ENCODE measurements around the gene PAK4.

The PAK4 gene

DNA sequence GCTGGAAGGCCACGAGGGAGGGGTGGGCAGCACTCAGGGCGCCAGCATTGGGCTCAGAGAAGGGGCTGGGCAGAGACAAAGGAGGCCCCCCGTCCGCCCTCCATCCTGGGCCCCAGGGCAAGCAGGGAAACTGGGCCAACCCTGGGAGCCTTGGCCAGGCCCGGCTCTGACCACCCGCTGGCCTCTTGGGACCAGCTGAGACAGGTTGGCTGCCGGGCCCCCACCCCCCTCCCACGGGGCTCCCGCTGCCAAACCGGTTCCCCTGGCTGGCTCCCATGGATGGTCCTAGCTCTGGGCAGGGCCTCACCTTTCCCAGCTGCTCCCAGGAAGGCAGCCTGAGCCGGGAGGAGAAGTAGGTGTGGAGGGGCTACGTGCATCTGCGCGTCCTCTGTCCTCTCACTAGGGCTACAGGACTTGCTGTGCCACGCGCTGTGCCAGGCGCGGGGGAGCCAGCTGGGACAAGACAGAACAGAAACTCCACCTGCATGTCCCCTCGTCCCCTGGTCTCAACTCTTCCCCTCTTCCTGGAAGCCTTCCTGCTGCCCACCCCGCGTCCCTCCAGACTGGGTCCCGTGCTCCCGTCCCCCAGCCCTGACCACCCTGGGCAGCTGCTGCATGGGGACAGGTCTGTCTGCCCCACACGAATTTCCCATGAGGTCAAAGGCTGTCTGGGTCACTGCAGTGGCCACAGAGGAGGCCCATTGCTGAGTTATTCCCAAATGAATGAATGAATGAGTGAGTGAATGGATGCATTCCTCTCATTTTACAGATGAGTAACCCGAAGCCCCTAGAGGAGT lies 42.1 kb downstream of the PAK4 start:
- no peak for DNase-seq

GRCh38 chr19:39168258-39169142 lies 42.9 kb downstream of the PAK4 start:
- DNase-seq: no peak

GRCh38 chr19:39169143-39169810 lies 43.7 kb downstream of the PAK4 start:
- DNase-seq: no peak

GRCh38 chr19:39170386-39171231 lies 45.0 kb downstream of the PAK4 start:
- no peak for DNase-seq

DNA sequence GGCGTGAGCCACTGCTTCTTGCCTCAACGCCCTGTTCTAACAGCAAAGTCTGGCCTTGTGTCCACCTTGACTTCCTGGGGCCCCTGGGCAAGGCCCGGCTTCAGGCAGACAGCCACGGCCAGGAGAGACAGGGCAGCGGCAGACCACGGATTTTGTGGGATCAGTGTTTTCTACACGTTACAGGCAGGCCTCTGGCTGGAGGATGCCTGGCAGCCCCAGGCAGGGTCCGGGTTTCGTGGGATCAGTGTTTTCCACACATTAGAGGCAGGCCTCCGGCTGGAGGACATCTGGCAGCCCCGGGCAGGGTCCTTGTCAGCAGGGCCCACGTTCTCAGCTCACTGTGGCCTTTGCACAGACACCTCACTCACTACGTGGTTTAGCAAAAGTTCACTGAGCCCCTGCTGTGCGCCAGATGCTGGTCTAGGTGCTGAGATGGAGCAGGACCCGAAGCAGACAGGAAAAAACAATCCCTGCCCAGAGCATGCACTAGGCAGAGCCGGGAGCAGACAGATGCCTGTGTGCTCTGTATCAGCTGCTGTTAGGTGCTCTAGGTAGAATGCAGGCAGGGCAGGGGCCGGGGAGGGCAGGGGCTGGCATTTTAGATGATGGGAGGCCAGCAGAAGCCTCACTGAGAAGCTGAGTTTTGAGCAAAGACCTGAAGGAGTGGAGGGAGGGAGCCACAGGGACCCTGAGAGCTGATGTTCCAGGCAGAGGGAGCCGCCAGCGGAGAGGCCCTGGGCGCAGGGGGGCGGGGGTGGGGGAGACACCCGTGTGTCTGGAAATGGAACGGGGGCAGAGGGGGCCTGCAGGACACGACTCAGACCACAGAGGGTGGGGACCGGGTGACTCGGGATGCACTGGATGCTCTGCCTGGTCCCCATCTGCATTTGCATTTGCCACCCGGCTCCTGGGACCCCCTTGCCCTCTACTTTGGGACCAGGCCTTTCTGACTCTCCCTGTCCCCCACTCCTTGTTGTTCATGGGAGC lies 46.2 kb downstream of the PAK4 start:
- DNase-seq: no peak

- no peak for DNase-seq
Measured at GRCh38 chr19:39172700-39173501, 47.3 kb downstream of the PAK4 start.

DNA sequence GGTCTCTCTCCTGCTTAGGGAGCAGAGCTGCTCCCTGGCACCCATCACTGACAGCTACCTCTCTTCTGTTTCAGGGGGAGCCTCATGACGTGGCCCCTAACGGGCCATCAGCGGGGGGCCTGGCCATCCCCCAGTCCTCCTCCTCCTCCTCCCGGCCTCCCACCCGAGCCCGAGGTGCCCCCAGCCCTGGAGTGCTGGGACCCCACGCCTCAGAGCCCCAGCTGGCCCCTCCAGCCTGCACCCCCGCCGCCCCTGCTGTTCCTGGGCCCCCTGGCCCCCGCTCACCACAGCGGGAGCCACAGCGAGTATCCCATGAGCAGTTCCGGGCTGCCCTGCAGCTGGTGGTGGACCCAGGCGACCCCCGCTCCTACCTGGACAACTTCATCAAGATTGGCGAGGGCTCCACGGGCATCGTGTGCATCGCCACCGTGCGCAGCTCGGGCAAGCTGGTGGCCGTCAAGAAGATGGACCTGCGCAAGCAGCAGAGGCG lies 48.0 kb downstream of the PAK4 start:
- DNase-seq: no peak

- no peak for DNase-seq
Measured at GRCh38 chr19:39174142-39174541, 48.6 kb downstream of the PAK4 start.

GRCh38 chr19:39174558-39175544 lies 49.3 kb downstream of the PAK4 start:
- DNase-seq: no peak

- DNase-seq: no peak
Measured at GRCh38 chr19:39175564-39175963, 50.0 kb downstream of the PAK4 start.

GRCh38 chr19:39177110-39177699 lies 51.6 kb downstream of the PAK4 start:
- no peak for DNase-seq

- no peak for DNase-seq
Measured at GRCh38 chr19:39177736-39178135, 52.1 kb downstream of the PAK4 start.

GRCh38 chr19:39178296-39179006 lies 52.9 kb downstream of the PAK4 start:
- no peak for DNase-seq

GRCh38 chr19:39179754-39180153 lies 54.2 kb downstream of the PAK4 start:
- DNase-seq: no peak

DNA sequence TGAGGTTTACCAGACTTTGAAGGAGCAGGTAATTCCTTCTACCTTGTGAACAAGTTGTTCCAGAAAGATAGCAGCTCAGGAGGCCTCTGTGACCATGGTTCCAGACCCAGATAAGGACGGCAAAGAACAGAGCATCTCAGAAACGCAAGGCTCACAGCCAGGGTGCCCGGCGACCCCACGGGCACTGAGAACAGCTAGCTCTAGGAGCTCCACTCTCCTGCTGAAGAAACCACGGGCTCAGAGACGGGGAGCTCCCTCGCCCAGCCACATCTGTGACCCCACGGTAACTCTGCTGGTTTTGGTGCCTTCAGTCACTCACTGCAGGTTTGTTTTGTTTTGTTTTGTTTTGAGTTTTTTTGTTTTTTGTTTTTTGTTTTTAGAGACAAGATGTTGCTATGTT lies 55.2 kb downstream of the PAK4 start:
- no peak for DNase-seq

GRCh38 chr19:39181500-39182173 lies 56.1 kb downstream of the PAK4 start:
- DNase-seq: no peak

DNA sequence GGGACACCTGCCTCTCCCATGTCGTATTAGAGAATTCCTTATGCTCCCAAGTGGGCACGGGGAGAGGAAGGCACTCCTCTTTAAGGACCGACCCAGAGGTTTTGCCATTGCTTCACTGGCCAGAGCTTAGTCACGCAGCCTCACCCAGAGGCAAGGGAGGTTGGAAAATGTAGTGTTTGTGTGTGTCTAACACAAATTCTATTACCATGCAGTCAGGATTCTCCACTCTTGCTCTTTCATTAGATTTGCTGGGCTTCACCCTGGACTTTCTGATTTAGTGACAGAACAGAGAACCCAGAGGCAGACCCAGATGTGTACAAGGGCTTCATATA lies 56.6 kb downstream of the PAK4 start:
- DNase-seq: no peak
